ENCODE measurements around the gene HECTD4.

Gene HECTD4

GRCh38 chr12:112381406-112381882 is 787 bp downstream of the HECTD4 start:
- TF ChIP-seq POLR2A (IDR thresholded peaks at IDR 0.05; ENCODE audit: low read length), result no peak
- no peak for TF ChIP-seq GATA1 (IDR thresholded peaks at IDR 0.05; ENCODE audit: low read depth, low read length)

GRCh38 chr12:112380663-112381405 is 1.4 kb downstream of the HECTD4 start:
- DNase-seq, result peak in 1 of 2 experiments; percentile 52
- TF ChIP-seq POLR2A (IDR thresholded peaks at IDR 0.05; ENCODE audit: low read length), result no peak
- TF ChIP-seq GATA1 (IDR thresholded peaks at IDR 0.05; ENCODE audit: low read depth, low read length), result no peak

More at GRCh38 chr12:112381406-112381882, 787 bp downstream of the HECTD4 start:
- peak; percentile 58 to 73 for DNase-seq

- TF ChIP-seq POLR2A (IDR thresholded peaks at IDR 0.05; ENCODE audit: low read length) (no peak), GATA1 (IDR thresholded peaks at IDR 0.05; ENCODE audit: low read depth, low read length) (no peak)
- no peak for DNase-seq
These were observed 7.1 kb downstream of the HECTD4 start for GRCh38 chr12:112375105-112375504.

- TF ChIP-seq GATA1 (IDR thresholded peaks at IDR 0.05; ENCODE audit: low read depth, low read length) (no peak), POLR2A (IDR thresholded peaks at IDR 0.05; ENCODE audit: low read length) (no peak)
- DNase-seq, result no peak
These were observed 8.0 kb downstream of the HECTD4 start for GRCh38 chr12:112374166-112374740.

GRCh38 chr12:112370868-112371510 is 11.2 kb downstream of the HECTD4 start:
- TF ChIP-seq GATA1 (IDR thresholded peaks at IDR 0.05; ENCODE audit: low read depth, low read length) (no peak), POLR2A (IDR thresholded peaks at IDR 0.05; ENCODE audit: low read length) (no peak)
- DNase-seq, result no peak

GRCh38 chr12:112370199-112370598 is 12.0 kb downstream of the HECTD4 start:
- no peak for DNase-seq
- TF ChIP-seq GATA1 (IDR thresholded peaks at IDR 0.05; ENCODE audit: low read depth, low read length) (no peak), POLR2A (IDR thresholded peaks at IDR 0.05; ENCODE audit: low read length) (no peak)

- TF ChIP-seq GATA1 (IDR thresholded peaks at IDR 0.05; ENCODE audit: low read depth, low read length), result no peak
These were observed 13.4 kb downstream of the HECTD4 start for GRCh38 chr12:112368856-112369255.

GRCh38 chr12:112367965-112368364 is 14.3 kb downstream of the HECTD4 start:
- no peak for TF ChIP-seq GATA1 (IDR thresholded peaks at IDR 0.05; ENCODE audit: low read depth, low read length)
- no peak for TF ChIP-seq POLR2A (IDR thresholded peaks at IDR 0.05; ENCODE audit: low read length)
- DNase-seq, result no peak

More at GRCh38 chr12:112368856-112369255, 13.4 kb downstream of the HECTD4 start:
- DNase-seq, result no peak

GRCh38 chr12:112362310-112362709 is 19.9 kb downstream of the HECTD4 start:
- TF ChIP-seq POLR2A (IDR thresholded peaks at IDR 0.05; ENCODE audit: low read length) (no peak), GATA1 (IDR thresholded peaks at IDR 0.05; ENCODE audit: low read depth, low read length) (no peak)
- no peak for DNase-seq

- DNase-seq, result no peak
- TF ChIP-seq GATA1 (IDR thresholded peaks at IDR 0.05; ENCODE audit: low read depth, low read length), result no peak
These were observed 21.0 kb downstream of the HECTD4 start for GRCh38 chr12:112361271-112361670.

GRCh38 chr12:112359290-112359689 is 22.9 kb downstream of the HECTD4 start:
- TF ChIP-seq POLR2A (IDR thresholded peaks at IDR 0.05; ENCODE audit: low read length) (no peak), GATA1 (IDR thresholded peaks at IDR 0.05; ENCODE audit: low read depth, low read length) (no peak)
- no peak for DNase-seq

GRCh38 chr12:112357214-112357613 is 25.0 kb downstream of the HECTD4 start:
- TF ChIP-seq POLR2A (IDR thresholded peaks at IDR 0.05; ENCODE audit: low read length) (no peak), GATA1 (IDR thresholded peaks at IDR 0.05; ENCODE audit: low read depth, low read length) (no peak)
- peak; percentile 46 to 62 for DNase-seq

GRCh38 chr12:112354399-112354798 is 27.8 kb downstream of the HECTD4 start:
- TF ChIP-seq POLR2A (IDR thresholded peaks at IDR 0.05; ENCODE audit: low read length), result no peak
- peak; percentile 57 to 58 for DNase-seq

- DNase-seq, result peak; percentile 25 to 56
- TF ChIP-seq POLR2A (IDR thresholded peaks at IDR 0.05; ENCODE audit: low read length) (no peak), GATA1 (IDR thresholded peaks at IDR 0.05; ENCODE audit: low read depth, low read length) (no peak)
These were observed 28.8 kb downstream of the HECTD4 start for GRCh38 chr12:112353393-112353792.

Data from erythroblast (primary cell).